Measurements from ENCODE around the gene FZR1. TPM values are rescaled to one million over a fixed set of nuclear protein-coding genes. Genes with fewer than 3 reads are reported as not detected.

The FZR1 gene
- total RNA-seq, 1 experiment from 2014 or later, result 53.4 TPM

GRCh38 chr19:3586127-3586626 is 80.1 kb downstream of the FZR1 start:
- peaks cover 28% of the 10 kb centered on the region for H3K4me1 ChIP-seq (replicated peaks)
- peaks cover 10% of the 10 kb centered on the region for H3K36me3 ChIP-seq
- peak in 1 of 2 experiments; percentile 54 for DNase-seq (ENCODE audit: low read depth in 1 of 2, low spot score in 2 of 2)
- no peaks in the 10 kb centered on the region for H3K27me3 ChIP-seq (replicated peaks)
- peak overlapping the region; percentile 57 for H3K4me3 ChIP-seq
- peaks cover 2% of the 10 kb centered on the region; the same call in 1 of the 2 replicates for H3K9me3 ChIP-seq (replicated peaks)
- peak overlapping the region; percentile 71 for H3K27ac ChIP-seq

GRCh38 chr19:3586707-3587346 is 80.7 kb downstream of the FZR1 start:
- no peak overlapping the region for H3K4me3 ChIP-seq

More at GRCh38 chr19:3586707-3587346, 80.7 kb downstream of the FZR1 start:
- Histone ChIP-seq H3K36me3 (peaks cover 17% of the 10 kb centered on the region), H3K27ac (no peak overlapping the region), H3K9me3 (replicated peaks) (peaks cover 2% of the 10 kb centered on the region; the same call in 1 of the 2 replicates), H3K4me1 (replicated peaks) (peaks cover 21% of the 10 kb centered on the region), H3K27me3 (replicated peaks) (no peaks in the 10 kb centered on the region)
- DNase-seq (ENCODE audit: low read depth in 1 of 2, low spot score in 2 of 2), result peak in 1 of 2 experiments; percentile 40

Other genes with a start within 250 kb of the FZR1 start
- 19.9 and 27.6 TPM in 2 replicates for gene NFIC, start 139.7 kb upstream of the FZR1 start, total RNA-seq (2014; rRNA removed; shearing (Covaris generic))
- gene SMIM24, start 25.8 kb upstream of the FZR1 start, total RNA-seq (2014; rRNA removed; shearing (Covaris generic)), result not detected in 2 replicates
- not detected in 2 replicates for gene SMIM44, start 22.9 kb upstream of the FZR1 start, total RNA-seq (2014; rRNA removed; shearing (Covaris generic))
- gene DOHH, start 5.6 kb upstream of the FZR1 start, total RNA-seq (2014; rRNA removed; shearing (Covaris generic)), result 29.4 and 40.5 TPM in 2 replicates
- 0.26 TPM in 1 of 2 replicates, not detected in the other for gene TEKTIP1, start 32.9 kb downstream of the FZR1 start, total RNA-seq (2014; rRNA removed; shearing (Covaris generic))
- gene MFSD12, start 51.3 kb downstream of the FZR1 start, total RNA-seq (2014; rRNA removed; shearing (Covaris generic)), result 124 and 132 TPM in 2 replicates
- gene HMG20B, start 66.6 kb downstream of the FZR1 start, total RNA-seq (2014; rRNA removed; shearing (Covaris generic)), result 229 and 260 TPM in 2 replicates
- gene GIPC3, start 79.2 kb downstream of the FZR1 start, total RNA-seq (2014; rRNA removed; shearing (Covaris generic)), result 9.2 and 13.1 TPM in 2 replicates
- gene TBXA2R, start 100.6 kb downstream of the FZR1 start, total RNA-seq (2014; rRNA removed; shearing (Covaris generic)), result not detected in 2 replicates
- 29.3 and 45.2 TPM in 2 replicates for gene CACTIN, start 120.5 kb downstream of the FZR1 start, total RNA-seq (2014; rRNA removed; shearing (Covaris generic))
- gene PIP5K1C, start 194.2 kb downstream of the FZR1 start, total RNA-seq (2014; rRNA removed; shearing (Covaris generic)), result 15.9 and 21.1 TPM in 2 replicates
- not detected in 2 replicates for gene TJP3, start 202.1 kb downstream of the FZR1 start, total RNA-seq (2014; rRNA removed; shearing (Covaris generic))

Measured in SJSA1 (cell line).